ENCODE results near the gene ELFN1.

- TF ChIP-seq, protein P1, sequence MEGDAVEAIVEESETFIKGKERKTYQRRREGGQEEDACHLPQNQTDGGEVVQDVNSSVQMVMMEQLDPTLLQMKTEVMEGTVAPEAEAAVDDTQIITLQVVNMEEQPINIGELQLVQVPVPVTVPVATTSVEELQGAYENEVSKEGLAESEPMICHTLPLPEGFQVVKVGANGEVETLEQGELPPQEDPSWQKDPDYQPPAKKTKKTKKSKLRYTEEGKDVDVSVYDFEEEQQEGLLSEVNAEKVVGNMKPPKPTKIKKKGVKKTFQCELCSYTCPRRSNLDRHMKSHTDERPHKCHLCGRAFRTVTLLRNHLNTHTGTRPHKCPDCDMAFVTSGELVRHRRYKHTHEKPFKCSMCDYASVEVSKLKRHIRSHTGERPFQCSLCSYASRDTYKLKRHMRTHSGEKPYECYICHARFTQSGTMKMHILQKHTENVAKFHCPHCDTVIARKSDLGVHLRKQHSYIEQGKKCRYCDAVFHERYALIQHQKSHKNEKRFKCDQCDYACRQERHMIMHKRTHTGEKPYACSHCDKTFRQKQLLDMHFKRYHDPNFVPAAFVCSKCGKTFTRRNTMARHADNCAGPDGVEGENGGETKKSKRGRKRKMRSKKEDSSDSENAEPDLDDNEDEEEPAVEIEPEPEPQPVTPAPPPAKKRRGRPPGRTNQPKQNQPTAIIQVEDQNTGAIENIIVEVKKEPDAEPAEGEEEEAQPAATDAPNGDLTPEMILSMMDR (IDR thresholded peaks at IDR 0.05; ENCODE audit: insufficient read depth, low read depth, low read length), result no peak
- no peak for TF ChIP-seq EZH2 (IDR thresholded peaks at IDR 0.05; ENCODE audit: insufficient read depth, low read length)
Measured at GRCh38 chr7:1762238-1762945, 92.3 kb downstream of the ELFN1 start.

Measured in astrocyte (in vitro differentiated cells and primary cell).